Measurements from ENCODE around the gene GALNT16. TPM values are rescaled to one million over a fixed set of nuclear protein-coding genes. Genes with fewer than 3 reads are reported as not detected.
"Not testable (repeated sequence)": the region's sequence is repeated elsewhere in the genome, so short reads cannot be mapped to it uniquely, and the experiment has no call there.

Gene GALNT16
- polyA plus RNA-seq, 1 donor (not counting 4 experiments of a cell fraction or from before 2014, with no cell fraction given) = not detected

DNA sequence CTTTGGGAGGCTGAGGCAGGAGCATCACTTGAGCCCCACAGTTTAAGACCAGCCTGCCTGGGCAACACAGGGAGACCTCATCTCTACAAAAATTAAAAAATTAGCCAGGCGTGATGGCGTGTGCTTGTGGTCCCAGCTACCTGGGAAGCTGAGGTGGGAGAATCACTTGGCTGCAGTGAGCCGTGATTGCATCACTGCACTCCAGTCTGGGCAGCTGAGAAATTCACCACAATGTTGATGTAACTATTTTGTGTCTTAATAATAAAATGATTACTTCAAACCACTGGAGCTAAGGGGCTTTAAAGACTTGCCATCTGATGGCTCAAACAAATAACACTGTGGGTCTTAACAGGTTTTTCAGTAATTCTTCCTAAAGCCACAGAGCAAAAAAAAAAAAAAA, 127.4 kb downstream of the GALNT16 start:
- Histone ChIP-seq H3K27ac (ENCODE audit: control insufficient read depth, insufficient read depth, low read length) (no peak overlapping the region), H3K9me3 (ENCODE audit: control insufficient read depth, low read depth, low read length) (no peaks in the 10 kb centered on the region), H2AFZ (ENCODE audit: control insufficient read depth, low read length) (no peak overlapping the region), H4K20me1 (ENCODE audit: control insufficient read depth, extremely low read depth, insufficient read depth, low read length) (peaks cover 27% of the 10 kb centered on the region), H3K27me3 (ENCODE audit: control insufficient read depth, extremely low read depth, insufficient read depth, low read length) (no peaks in the 10 kb centered on the region), H3K4me2 (ENCODE audit: control insufficient read depth, extremely low read depth, insufficient read depth, low read depth, low read length) (no peak overlapping the region), H3K4me3 (ENCODE audit: control insufficient read depth in 2 of 3, extremely low read depth in 1 of 3, insufficient read depth in 2 of 3, low read depth in 1 of 3, low read length in 3 of 3) (no peak overlapping the region), H3K9ac (ENCODE audit: control insufficient read depth, extremely low read depth, insufficient read depth, low read length) (no peak overlapping the region), H3K36me3 (ENCODE audit: control insufficient read depth in 2 of 2, extremely low read depth in 1 of 2, insufficient read depth in 2 of 2, low read length in 2 of 2) (peaks cover 15 to 42% of the 10 kb centered on the region in 2 experiments), H3K4me1 (ENCODE audit: control insufficient read depth, extremely low read depth, insufficient read depth, low read length) (no peaks in the 10 kb centered on the region), H3K79me2 (ENCODE audit: control insufficient read depth, insufficient read depth, low read length) (peaks cover 88% of the 10 kb centered on the region), H3K9me1 (ENCODE audit: control insufficient read depth, extremely low read depth, insufficient read depth, low read length) (no peaks in the 10 kb centered on the region)
- DNase-seq (ENCODE audit: low read depth, low spot score) = no peak
- dilution Hi-C loops (cut with MboI; ENCODE audit: extremely low pct_ligation_motif_present, low sequenced_read_pairs) = no loop called here
- TF ChIP-seq EZH2 (IDR thresholded peaks at IDR 0.05; ENCODE audit: low read length) = no peak
- TF ChIP-seq, protein P1, sequence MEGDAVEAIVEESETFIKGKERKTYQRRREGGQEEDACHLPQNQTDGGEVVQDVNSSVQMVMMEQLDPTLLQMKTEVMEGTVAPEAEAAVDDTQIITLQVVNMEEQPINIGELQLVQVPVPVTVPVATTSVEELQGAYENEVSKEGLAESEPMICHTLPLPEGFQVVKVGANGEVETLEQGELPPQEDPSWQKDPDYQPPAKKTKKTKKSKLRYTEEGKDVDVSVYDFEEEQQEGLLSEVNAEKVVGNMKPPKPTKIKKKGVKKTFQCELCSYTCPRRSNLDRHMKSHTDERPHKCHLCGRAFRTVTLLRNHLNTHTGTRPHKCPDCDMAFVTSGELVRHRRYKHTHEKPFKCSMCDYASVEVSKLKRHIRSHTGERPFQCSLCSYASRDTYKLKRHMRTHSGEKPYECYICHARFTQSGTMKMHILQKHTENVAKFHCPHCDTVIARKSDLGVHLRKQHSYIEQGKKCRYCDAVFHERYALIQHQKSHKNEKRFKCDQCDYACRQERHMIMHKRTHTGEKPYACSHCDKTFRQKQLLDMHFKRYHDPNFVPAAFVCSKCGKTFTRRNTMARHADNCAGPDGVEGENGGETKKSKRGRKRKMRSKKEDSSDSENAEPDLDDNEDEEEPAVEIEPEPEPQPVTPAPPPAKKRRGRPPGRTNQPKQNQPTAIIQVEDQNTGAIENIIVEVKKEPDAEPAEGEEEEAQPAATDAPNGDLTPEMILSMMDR (optimal IDR thresholded peaks at IDR 0.05 in 1 of 3, IDR thresholded peaks at IDR 0.05 in 1 of 3, conservative IDR thresholded peaks at IDR 0.05 in 1 of 3; ENCODE audit: extremely low read depth in 1 of 3, insufficient read depth in 2 of 3, low read length in 3 of 3) = no peak
- FAIRE-seq = no peak

DNA sequence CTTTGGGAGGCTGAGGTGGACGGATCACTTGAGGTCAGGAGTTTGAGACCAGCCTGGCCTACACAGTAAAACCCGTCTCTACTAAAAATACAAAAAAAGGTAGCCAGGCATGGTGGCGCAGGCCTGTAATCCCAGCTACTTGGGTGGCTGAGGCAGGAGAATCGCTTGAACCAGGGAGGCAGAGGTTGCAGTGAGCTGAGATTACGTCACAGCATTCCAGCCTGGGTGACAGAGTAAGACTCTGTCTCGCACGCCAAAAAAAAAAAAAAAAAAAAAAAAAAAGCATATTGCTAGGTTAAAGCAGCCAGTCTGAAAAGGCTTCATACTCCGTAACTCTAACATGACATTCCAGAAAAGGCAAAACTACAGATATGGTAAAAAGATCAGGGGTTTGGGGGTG, 131.4 kb downstream of the GALNT16 start:
- H2AFZ ChIP-seq (ENCODE audit: control insufficient read depth, low read length); H3K27me3 ChIP-seq (ENCODE audit: control insufficient read depth, extremely low read depth, insufficient read depth, low read length); H3K9ac ChIP-seq (ENCODE audit: control insufficient read depth, extremely low read depth, insufficient read depth, low read length); H3K4me3 ChIP-seq (ENCODE audit: control insufficient read depth in 2 of 3, extremely low read depth in 1 of 3, insufficient read depth in 2 of 3, low read depth in 1 of 3, low read length in 3 of 3); H3K9me3 ChIP-seq (ENCODE audit: control insufficient read depth, low read depth, low read length); H3K9me1 ChIP-seq (ENCODE audit: control insufficient read depth, extremely low read depth, insufficient read depth, low read length); H3K27ac ChIP-seq (ENCODE audit: control insufficient read depth, insufficient read depth, low read length); FAIRE-seq; DNase-seq (ENCODE audit: low read depth, low spot score); dilution Hi-C loops (cut with MboI; ENCODE audit: extremely low pct_ligation_motif_present, low sequenced_read_pairs); H3K4me2 ChIP-seq (ENCODE audit: control insufficient read depth, extremely low read depth, insufficient read depth, low read depth, low read length); H3K4me1 ChIP-seq (ENCODE audit: control insufficient read depth, extremely low read depth, insufficient read depth, low read length): not testable (repeated sequence)
- Histone ChIP-seq H3K36me3 (ENCODE audit: control insufficient read depth in 2 of 2, extremely low read depth in 1 of 2, insufficient read depth in 2 of 2, low read length in 2 of 2) (peaks cover 26 to 44% of the 10 kb centered on the region in 2 experiments), H4K20me1 (ENCODE audit: control insufficient read depth, extremely low read depth, insufficient read depth, low read length) (peaks cover 19% of the 10 kb centered on the region), H3K79me2 (ENCODE audit: control insufficient read depth, insufficient read depth, low read length) (peaks cover 91% of the 10 kb centered on the region)

DNA sequence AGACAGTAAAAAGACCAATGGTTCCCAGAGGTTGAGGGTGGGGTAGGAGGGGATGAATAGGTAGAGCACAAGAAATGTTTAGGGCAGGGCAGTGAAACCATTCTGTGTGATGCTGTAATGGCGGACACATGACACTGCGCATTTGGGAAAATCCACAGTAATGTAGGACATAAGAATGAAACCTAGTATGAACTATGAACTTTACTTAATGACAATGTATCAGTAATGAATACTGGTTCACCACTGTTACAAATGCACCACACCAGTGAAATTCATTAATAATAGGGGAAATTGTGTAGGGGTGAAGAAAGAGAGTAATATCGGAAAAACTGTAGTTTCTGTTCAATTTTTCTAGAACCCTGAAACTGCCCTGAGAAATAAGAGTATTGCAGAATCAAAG, 132.5 kb downstream of the GALNT16 start:
- H3K9ac ChIP-seq (ENCODE audit: control insufficient read depth, extremely low read depth, insufficient read depth, low read length) = no peak overlapping the region
- H2AFZ ChIP-seq (ENCODE audit: control insufficient read depth, low read length) = no peak overlapping the region
- no peak overlapping the region for H3K4me3 ChIP-seq (ENCODE audit: control insufficient read depth in 2 of 3, extremely low read depth in 1 of 3, insufficient read depth in 2 of 3, low read depth in 1 of 3, low read length in 3 of 3)
- H3K79me2 ChIP-seq (ENCODE audit: control insufficient read depth, insufficient read depth, low read length) = peaks cover 94% of the 10 kb centered on the region
- DNase-seq (ENCODE audit: low read depth, low spot score) (no peak), FAIRE-seq (no peak)
- no peaks in the 10 kb centered on the region for H3K9me1 ChIP-seq (ENCODE audit: control insufficient read depth, extremely low read depth, insufficient read depth, low read length)
- no peak overlapping the region for H3K4me2 ChIP-seq (ENCODE audit: control insufficient read depth, extremely low read depth, insufficient read depth, low read depth, low read length)
- peaks cover 5% of the 10 kb centered on the region for H3K4me1 ChIP-seq (ENCODE audit: control insufficient read depth, extremely low read depth, insufficient read depth, low read length)
- H3K27me3 ChIP-seq (ENCODE audit: control insufficient read depth, extremely low read depth, insufficient read depth, low read length) = no peaks in the 10 kb centered on the region
- peaks cover 19% of the 10 kb centered on the region for H4K20me1 ChIP-seq (ENCODE audit: control insufficient read depth, extremely low read depth, insufficient read depth, low read length)
- no peak overlapping the region for H3K27ac ChIP-seq (ENCODE audit: control insufficient read depth, insufficient read depth, low read length)
- no peaks in the 10 kb centered on the region for H3K9me3 ChIP-seq (ENCODE audit: control insufficient read depth, low read depth, low read length)
- H3K36me3 ChIP-seq (ENCODE audit: control insufficient read depth in 2 of 2, extremely low read depth in 1 of 2, insufficient read depth in 2 of 2, low read length in 2 of 2) = peaks cover 26 to 44% of the 10 kb centered on the region in 2 experiments
- TF ChIP-seq, protein P1 (optimal IDR thresholded peaks at IDR 0.05 in 1 of 3, IDR thresholded peaks at IDR 0.05 in 1 of 3, conservative IDR thresholded peaks at IDR 0.05 in 1 of 3; ENCODE audit: extremely low read depth in 1 of 3, insufficient read depth in 2 of 3, low read length in 3 of 3) = no peak
- TF ChIP-seq EZH2 (IDR thresholded peaks at IDR 0.05; ENCODE audit: low read length) = no peak
- dilution Hi-C loops (cut with MboI; ENCODE audit: extremely low pct_ligation_motif_present, low sequenced_read_pairs) = no loop called here
